ENCODE results near the gene DHCR24. TPM values are rescaled to one million over a fixed set of nuclear protein-coding genes. Genes with fewer than 3 reads are reported as not detected.

DHCR24 gene
- total RNA-seq, 4 donors from 2014 or later, result 299 to 488 (median 404) TPM

DNA sequence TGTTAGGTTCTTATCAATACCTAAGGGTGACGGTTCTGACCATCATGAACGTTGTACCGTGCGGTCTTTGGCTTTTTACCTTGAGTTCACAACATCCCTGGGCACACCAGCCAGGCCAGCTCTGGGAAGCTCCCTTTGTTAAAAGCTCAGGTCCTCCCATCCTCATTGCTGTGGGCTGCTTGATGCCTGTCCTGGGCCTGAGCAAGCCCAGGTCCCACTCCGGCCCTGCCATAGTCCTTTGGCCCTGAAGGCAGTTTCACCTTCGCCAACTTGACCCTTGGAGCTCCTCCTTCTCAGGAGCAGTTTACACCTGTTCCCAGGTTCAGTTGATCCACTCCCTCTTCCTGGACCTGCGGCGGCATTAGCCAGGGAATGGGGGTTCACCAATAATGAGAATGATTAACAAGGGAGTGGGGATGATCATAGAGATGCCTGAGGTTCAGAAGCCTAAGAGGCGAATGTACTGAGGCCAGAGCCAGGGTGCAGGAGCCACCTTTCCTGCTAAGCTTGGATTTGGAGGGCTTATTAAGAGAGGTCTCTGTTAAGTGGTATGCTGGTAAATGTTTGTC, 40.2 kb downstream of the DHCR24 start:
- intact Hi-C loops (cut with DNase I; ENCODE audit: low total_unique reads), result no loop called here
- peak in 1 of 2 donors; percentile 67 for DNase-seq (ENCODE audit: low spot score in 2 of 2)
- 81 to 90% methylated on average over 9 of the region's 9 CpGs for WGBS, 2 donors
- TF ChIP-seq, protein P1, sequence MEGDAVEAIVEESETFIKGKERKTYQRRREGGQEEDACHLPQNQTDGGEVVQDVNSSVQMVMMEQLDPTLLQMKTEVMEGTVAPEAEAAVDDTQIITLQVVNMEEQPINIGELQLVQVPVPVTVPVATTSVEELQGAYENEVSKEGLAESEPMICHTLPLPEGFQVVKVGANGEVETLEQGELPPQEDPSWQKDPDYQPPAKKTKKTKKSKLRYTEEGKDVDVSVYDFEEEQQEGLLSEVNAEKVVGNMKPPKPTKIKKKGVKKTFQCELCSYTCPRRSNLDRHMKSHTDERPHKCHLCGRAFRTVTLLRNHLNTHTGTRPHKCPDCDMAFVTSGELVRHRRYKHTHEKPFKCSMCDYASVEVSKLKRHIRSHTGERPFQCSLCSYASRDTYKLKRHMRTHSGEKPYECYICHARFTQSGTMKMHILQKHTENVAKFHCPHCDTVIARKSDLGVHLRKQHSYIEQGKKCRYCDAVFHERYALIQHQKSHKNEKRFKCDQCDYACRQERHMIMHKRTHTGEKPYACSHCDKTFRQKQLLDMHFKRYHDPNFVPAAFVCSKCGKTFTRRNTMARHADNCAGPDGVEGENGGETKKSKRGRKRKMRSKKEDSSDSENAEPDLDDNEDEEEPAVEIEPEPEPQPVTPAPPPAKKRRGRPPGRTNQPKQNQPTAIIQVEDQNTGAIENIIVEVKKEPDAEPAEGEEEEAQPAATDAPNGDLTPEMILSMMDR (IDR thresholded peaks at IDR 0.05), result no peak
- no peak for TF ChIP-seq POLR2A (IDR thresholded peaks at IDR 0.05)
- H3K4me3 ChIP-seq (ENCODE audit: low read depth, poor library complexity, severe bottlenecking), result no peak overlapping the region

DNA sequence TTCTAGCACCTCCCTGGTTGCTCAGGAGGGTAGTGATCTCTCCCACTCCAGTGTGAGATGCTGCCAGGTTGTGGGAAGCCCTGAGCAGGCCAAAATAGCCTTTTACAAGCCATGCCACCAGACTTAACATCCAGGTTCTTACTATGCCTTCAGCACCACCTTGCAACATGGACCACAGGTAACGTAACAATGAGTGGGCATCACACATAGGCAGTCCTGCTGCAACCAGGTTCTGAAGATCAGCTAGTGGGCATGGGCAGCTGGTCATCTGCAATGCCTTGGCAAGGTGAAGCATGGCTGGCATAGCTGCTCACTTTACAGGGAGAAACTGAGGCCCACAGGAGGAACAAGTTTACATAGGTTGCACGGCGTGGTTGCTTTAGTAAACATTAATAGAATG, 40.7 kb downstream of the DHCR24 start:
- no peak overlapping the region for H3K4me3 ChIP-seq (ENCODE audit: low read depth, poor library complexity, severe bottlenecking)
- TF ChIP-seq, protein P1 (IDR thresholded peaks at IDR 0.05), result no peak
- TF ChIP-seq POLR2A (IDR thresholded peaks at IDR 0.05), result no peak
- intact Hi-C loops (cut with DNase I; ENCODE audit: low total_unique reads), result no loop called here
- peak in 1 of 2 donors; percentile 70 for DNase-seq (ENCODE audit: low spot score in 2 of 2)
- WGBS, 2 donors, result 94 to 100% methylated on average over 3 of the region's 3 CpGs

DNA sequence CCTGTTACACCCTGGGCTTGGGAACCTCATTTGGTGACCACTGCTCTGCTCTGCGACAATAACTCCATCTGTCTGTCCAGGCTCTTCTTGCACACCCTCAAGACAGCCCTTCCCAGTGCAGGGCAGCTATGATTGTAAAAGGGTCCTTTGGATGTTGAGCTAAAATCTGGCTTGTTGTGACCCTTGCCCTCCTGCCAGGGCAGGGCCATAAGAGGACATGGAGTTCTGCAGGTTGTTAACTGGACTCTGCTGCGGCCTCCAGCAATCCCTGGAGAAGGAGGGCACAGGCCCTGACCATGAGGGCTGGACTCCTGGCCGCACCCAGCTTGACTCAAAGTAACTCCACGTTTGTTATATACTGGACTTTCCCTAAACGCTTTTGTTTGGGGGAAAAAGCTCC, 41.2 kb downstream of the DHCR24 start:
- TF ChIP-seq POLR2A (IDR thresholded peaks at IDR 0.05), result no peak
- TF ChIP-seq, protein P1 (IDR thresholded peaks at IDR 0.05), result no peak
- 92 to 94% methylated on average over 5 of the region's 5 CpGs for WGBS, 2 donors
- peak in 1 of 2 donors; percentile 29 for DNase-seq (ENCODE audit: low spot score in 2 of 2)
- no peak overlapping the region for H3K4me3 ChIP-seq (ENCODE audit: low read depth, poor library complexity, severe bottlenecking)
- intact Hi-C loops (cut with DNase I; ENCODE audit: low total_unique reads), result no loop called here

DNA sequence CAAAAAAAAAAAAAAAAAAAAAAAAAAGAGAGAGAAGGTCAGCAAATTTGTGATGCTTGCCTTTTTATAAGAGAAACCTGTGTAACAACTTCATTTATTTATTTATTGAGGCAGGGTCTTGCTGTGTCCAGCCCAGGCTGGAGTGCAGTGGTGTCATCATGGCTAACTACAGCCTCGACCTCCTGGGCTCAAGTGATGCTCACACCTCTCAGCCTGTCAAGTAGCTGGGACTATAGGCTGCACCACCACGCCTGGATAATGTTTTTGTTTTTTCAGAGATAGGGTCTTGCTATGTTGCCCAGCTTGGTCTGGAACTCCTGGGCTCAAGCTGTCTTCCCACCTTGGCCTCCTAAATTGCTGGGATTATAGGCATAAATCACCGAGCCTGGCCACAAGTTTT, 42.4 kb downstream of the DHCR24 start:
- no peak for TF ChIP-seq POLR2A (IDR thresholded peaks at IDR 0.05)
- TF ChIP-seq, protein P1 (IDR thresholded peaks at IDR 0.05), result no peak
- H3K4me3 ChIP-seq (ENCODE audit: low read depth, poor library complexity, severe bottlenecking), result no peak overlapping the region
- intact Hi-C loops (cut with DNase I; ENCODE audit: low total_unique reads), result no loop called here
- DNase-seq (ENCODE audit: low spot score in 2 of 2), result peak in 1 of 2 donors; percentile 46
- WGBS, 2 donors, result 92 to 94% methylated on average over 3 of the region's 3 CpGs

DNA sequence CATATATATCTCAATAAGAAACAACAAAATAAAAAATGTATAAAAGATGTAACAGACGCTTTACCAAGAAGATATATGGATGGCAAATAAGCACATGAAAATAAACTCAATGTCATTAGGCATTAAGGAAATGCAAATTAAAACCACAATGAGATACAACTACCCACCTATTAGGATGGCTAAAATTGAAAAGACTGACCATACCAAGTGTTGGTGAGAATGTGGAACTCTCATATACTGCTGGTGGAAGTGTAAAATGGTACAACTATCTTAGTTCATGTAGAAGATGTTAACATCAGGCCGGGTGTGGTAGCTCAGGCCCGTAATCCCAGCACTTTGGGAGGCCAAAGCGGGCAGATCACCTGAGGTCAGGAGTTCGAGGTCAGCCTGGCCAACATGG, 43.5 kb downstream of the DHCR24 start:
- no peak overlapping the region for H3K4me3 ChIP-seq (ENCODE audit: low read depth, poor library complexity, severe bottlenecking)
- intact Hi-C loops (cut with DNase I; ENCODE audit: low total_unique reads), result no loop called here
- peak in 1 of 2 donors; percentile 43 for DNase-seq (ENCODE audit: low spot score in 2 of 2)
- TF ChIP-seq, protein P1 (IDR thresholded peaks at IDR 0.05), result no peak
- TF ChIP-seq POLR2A (IDR thresholded peaks at IDR 0.05), result no peak
- WGBS, 2 donors, result 78 to 94% methylated on average over 5 of the region's 5 CpGs

DNA sequence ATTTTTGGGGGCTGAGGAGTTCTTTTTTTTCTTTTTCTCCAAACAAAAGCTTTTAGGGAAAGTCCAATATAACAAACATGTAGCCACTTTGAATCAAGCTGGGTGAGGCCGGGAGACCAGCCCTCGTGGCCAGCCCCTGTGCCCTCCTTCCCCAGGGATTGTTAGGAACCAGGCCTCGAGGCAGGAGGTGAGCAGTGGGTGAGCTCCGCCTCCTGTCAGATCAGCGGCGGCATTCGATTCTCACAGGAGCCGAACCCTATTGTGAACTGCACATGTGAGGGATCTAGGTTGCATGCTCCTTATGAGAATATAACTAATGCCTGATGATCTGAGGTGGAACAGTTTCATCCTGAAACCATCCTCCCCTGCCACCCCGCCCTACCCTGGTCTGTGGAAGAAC, 44.0 kb downstream of the DHCR24 start:
- TF ChIP-seq, protein P1 (IDR thresholded peaks at IDR 0.05), result no peak
- TF ChIP-seq POLR2A (IDR thresholded peaks at IDR 0.05), result no peak
- intact Hi-C loops (cut with DNase I; ENCODE audit: low total_unique reads), result no loop called here
- no peak overlapping the region for H3K4me3 ChIP-seq (ENCODE audit: low read depth, poor library complexity, severe bottlenecking)
- peak in 1 of 2 donors; percentile 70 for DNase-seq (ENCODE audit: low spot score in 2 of 2)
- 75 to 85% methylated on average over 9 of the region's 9 CpGs for WGBS, 2 donors

All from lower leg skin (tissue), 4 donors.